Neural progenitor cell (in vitro differentiated cells): ENCODE data around the gene METTL25B. TPM values are rescaled to one million over a fixed set of nuclear protein-coding genes. Genes with fewer than 3 reads are reported as not detected.

Experiments used
- DNase-seq: peaks from one replicate; pipeline ENCODE4 v3.0.0-alpha.2; 2016; ENCODE audit warnings: low spot score
- H2AFZ ChIP-seq: fragments of 200-600 bp; sonication (generic); replicated peaks from 2 replicates; pipeline ENCODE4 v1.6.1; 2016; ENCODE audit warnings: antibody characterized with exemption
- H3F3A ChIP-seq: fragments of 200-600 bp; sonication (generic); 2 replicates; pipeline ENCODE4 v1.6.1; 2016; ENCODE audit warnings: antibody characterized with exemption, low read depth
- H3K27ac ChIP-seq: fragments of 200-600 bp; sonication (generic); 2 replicates; pipeline ENCODE4 v1.5.1; 2016; ENCODE audit warnings: mild to moderate bottlenecking
- H3K27me3 ChIP-seq: fragments of 200-600 bp; sonication (generic); 2 replicates; pipeline ENCODE4 v1.6.1; 2016; ENCODE audit warnings: mild to moderate bottlenecking, moderate library complexity
- H3K36me3 ChIP-seq: fragments of 200-600 bp; sonication (generic); 2 replicates; pipeline ENCODE4 v1.5.1; 2016
- H3K4me1 ChIP-seq: fragments of 200-600 bp; sonication (generic); 2 replicates; pipeline ENCODE4 v1.6.1; 2016; ENCODE audit warnings: mixed run types
- H3K4me2 ChIP-seq: fragments of 200-600 bp; sonication (generic); 2 replicates; pipeline ENCODE4 v1.6.1; 2016
- H3K4me3 ChIP-seq: fragments of 200-600 bp; sonication (generic); 2 replicates; pipeline ENCODE4 v1.5.1; 2016
- H3K79me2 ChIP-seq: fragments of 200-600 bp; sonication (generic); 2 replicates; pipeline ENCODE4 v1.6.1; 2016; ENCODE audit warnings: low read depth
- H3K9ac ChIP-seq: fragments of 200-600 bp; sonication (generic); 2 replicates; pipeline ENCODE4 v1.6.1; 2016
- H3K9me3 ChIP-seq: fragments of 200-600 bp; sonication (generic); 2 replicates; pipeline ENCODE4 v1.5.1; 2016; ENCODE audit warnings: low read depth
- H4K20me1 ChIP-seq: fragments of 200-600 bp; sonication (generic); 2 replicates; pipeline ENCODE4 v1.6.1; 2016; ENCODE audit warnings: low read depth
- H3K27ac Mint-ChIP-seq: 3 replicates; pipeline ENCODE4 v1.8.0; 2021; ENCODE audit warnings: mixed read lengths
- H3K27me3 Mint-ChIP-seq: 2 replicates; pipeline ENCODE4 v1.8.0; 2022; ENCODE audit warnings: low read depth, mild to moderate bottlenecking, inconsistent platforms, moderate library complexity, mixed read lengths; ENCODE audit not compliant: insufficient read depth
- H3K36me3 Mint-ChIP-seq: 3 replicates; pipeline ENCODE4 v1.8.0; 2021; ENCODE audit warnings: mixed read lengths
- H3K4me1 Mint-ChIP-seq: 3 replicates; pipeline ENCODE4 v1.8.0; 2021; ENCODE audit warnings: mixed read lengths
- H3K4me3 Mint-ChIP-seq: 3 replicates; pipeline ENCODE4 v1.8.0; 2021; ENCODE audit warnings: mild to moderate bottlenecking, moderate library complexity, mixed read lengths
- H3K9me3 Mint-ChIP-seq: 3 replicates; pipeline ENCODE4 v1.8.0; 2020; ENCODE audit warnings: mixed read lengths
- CTCF ChIP-seq: fragments of 200-600 bp; sonication (generic); IDR thresholded peaks from 2 replicates; pipeline ENCODE4 v1.5.1; 2017; ENCODE audit warnings: antibody characterized with exemption, mild to moderate bottlenecking
- EZH2 ChIP-seq: fragments of 200-600 bp; sonication (generic); IDR thresholded peaks from 2 replicates; pipeline ENCODE4 v1.6.1; 2017; ENCODE audit warnings: antibody characterized with exemption, mild to moderate bottlenecking, moderate library complexity
- EZH2phosphoT487 ChIP-seq: fragments of 200-600 bp; sonication (generic); IDR thresholded peaks from 2 replicates; pipeline ENCODE4 v1.6.1; 2017; ENCODE audit warnings: antibody characterized with exemption
- total RNA-seq: library from RNA; depleted of rRNA; stranded (reverse); fragments of >200 nt; gene quantifications from 2 replicates; pipeline ENCODE4 v1.2.3, GENCODE V29; 2015; ENCODE audit warnings: low replicate concordance

METTL25B gene
- total RNA-seq, 1 donor from 2014 or later, result 21.4 TPM

DNA sequence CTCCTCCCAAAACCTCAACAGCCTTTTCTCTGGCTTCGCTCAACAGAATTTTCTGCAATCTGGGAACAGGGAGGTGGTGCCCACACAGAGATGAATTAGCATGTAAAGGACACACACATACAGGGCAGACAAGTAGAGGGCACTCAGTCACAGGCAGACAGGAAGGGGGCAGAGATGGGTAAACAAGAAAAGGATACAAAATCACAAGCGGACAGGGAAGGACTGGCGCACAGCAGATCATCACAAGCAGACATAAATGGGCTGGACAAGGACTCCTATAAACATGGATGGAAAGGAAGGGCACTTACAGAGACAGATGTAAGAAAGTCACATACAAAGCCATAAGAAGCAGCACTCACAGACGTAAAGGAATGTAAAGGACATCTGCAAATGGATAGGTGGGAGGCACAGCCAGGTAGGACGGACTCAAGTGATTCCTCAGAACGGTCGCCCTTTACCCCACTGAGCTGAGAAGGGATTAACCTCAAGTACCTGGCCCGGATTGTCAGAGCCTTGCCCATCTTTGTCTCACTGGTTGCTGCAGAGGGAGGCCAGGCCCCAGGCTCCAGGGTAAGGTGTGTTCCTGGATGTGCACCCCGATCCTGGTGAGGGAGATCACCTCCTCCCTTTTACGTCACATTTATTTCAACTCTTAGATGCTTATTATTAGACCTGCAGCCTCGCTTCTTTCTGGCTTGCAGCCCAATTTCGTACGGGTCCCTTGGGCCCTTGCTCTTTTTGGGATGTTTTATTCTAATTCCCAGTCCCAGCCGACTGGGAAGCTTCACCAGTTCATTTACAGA lies 38.2 kb downstream of the METTL25B start:
- Histone ChIP-seq H3K27me3 (no peaks in the 10 kb centered on the region), H3K4me1 (peaks cover 26% of the 10 kb centered on the region), H3K27ac (no peak overlapping the region), H3K4me3 (peak overlapping the region; percentile 66), H3K36me3 (no peaks in the 10 kb centered on the region), H3K4me2 (peak overlapping the region; percentile 92), H2AFZ (peak overlapping the region; percentile 53), H3K79me2 (peaks cover 51% of the 10 kb centered on the region), H4K20me1 (peaks cover 35% of the 10 kb centered on the region), H3K9me3 (no peaks in the 10 kb centered on the region), H3K9ac (peak overlapping the region; percentile 78), H3F3A (peaks cover 9% of the 10 kb centered on the region)
- H3K4me3 Mint-ChIP-seq, result no peak overlapping the region
- TF ChIP-seq EZH2, result no peak
- no peak for TF ChIP-seq EZH2phosphoT487
- no peak for TF ChIP-seq CTCF
- H3K27me3 Mint-ChIP-seq, result no peaks in the 10 kb centered on the region
- no peaks in the 10 kb centered on the region for H3K9me3 Mint-ChIP-seq
- no peak overlapping the region for H3K27ac Mint-ChIP-seq
- peaks cover 29% of the 10 kb centered on the region for H3K4me1 Mint-ChIP-seq
- DNase-seq, result peak; percentile 39
- peaks cover 11% of the 10 kb centered on the region for H3K36me3 Mint-ChIP-seq

DNA sequence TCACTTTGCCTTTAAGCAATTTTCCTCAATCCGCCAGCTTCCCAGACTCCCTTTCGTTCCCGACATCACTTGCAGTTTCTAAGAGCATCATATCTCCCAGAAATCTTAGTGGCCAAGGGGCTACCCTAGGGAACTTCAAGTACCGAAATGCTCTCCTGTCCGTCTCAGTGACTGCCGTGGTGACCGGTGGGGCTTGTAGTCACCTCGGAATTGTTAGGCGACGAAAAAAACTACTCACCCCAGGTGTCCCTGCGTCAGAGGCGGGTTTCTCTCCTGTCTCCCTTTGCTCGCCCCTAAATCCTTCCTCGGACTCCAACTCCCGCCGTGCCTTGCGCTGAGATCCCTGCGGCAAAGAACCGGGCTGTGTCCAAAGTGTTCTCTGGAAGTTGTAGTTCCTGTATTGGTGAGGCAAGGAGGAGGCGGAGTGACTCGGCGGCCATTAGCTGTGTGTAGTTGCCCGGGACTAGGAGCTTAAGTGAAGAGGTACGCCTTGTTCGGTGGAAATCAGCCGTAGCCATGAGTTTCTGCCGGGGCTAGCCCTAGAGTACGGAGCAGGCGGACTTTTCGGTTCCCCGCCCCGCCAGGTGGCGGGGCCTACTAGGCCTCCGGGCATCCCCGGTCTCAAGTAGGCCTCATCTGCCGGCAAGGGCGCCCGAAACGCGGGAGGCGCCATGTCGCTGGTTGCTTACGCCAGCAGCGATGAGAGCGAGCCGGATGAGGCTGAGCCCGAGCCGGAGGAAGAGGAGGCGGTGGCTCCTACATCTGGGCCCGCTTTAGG lies 39.0 kb downstream of the METTL25B start, which contains the start of gene PRCC:
Gene PRCC, plus strand, starts transcription at position 435 of the 778 bp plus-strand sequence. Its CDS starts 237 bp downstream, at position 672.
- DNase-seq, result peak; percentile 99
- Histone ChIP-seq H3K4me1 (peaks cover 26% of the 10 kb centered on the region), H3F3A (peaks cover 9% of the 10 kb centered on the region), H3K4me2 (peak within 1 kb of the TSS; percentile 100), H2AFZ (peak within 1 kb of the TSS; percentile 53), H3K9me3 (no peaks in the 10 kb centered on the region), H3K36me3 (no peaks in the 10 kb centered on the region), H3K27ac (peak within 1 kb of the TSS; percentile 67), H4K20me1 (peaks cover 43% of the 10 kb centered on the region), H3K9ac (peak within 1 kb of the TSS; percentile 90), H3K4me3 (peak within 1 kb of the TSS; percentile 86), H3K79me2 (peaks cover 59% of the 10 kb centered on the region), H3K27me3 (no peaks in the 10 kb centered on the region)
- Mint-ChIP-seq H3K4me3 (no peak within 1 kb of the TSS), H3K9me3 (no peaks in the 10 kb centered on the region), H3K36me3 (peaks cover 11% of the 10 kb centered on the region), H3K4me1 (peaks cover 29% of the 10 kb centered on the region), H3K27ac (no peak within 1 kb of the TSS), H3K27me3 (no peaks in the 10 kb centered on the region)
- TF ChIP-seq EZH2phosphoT487 (no peak), CTCF (peak; percentile 16), EZH2 (peak; percentile 42)

DNA sequence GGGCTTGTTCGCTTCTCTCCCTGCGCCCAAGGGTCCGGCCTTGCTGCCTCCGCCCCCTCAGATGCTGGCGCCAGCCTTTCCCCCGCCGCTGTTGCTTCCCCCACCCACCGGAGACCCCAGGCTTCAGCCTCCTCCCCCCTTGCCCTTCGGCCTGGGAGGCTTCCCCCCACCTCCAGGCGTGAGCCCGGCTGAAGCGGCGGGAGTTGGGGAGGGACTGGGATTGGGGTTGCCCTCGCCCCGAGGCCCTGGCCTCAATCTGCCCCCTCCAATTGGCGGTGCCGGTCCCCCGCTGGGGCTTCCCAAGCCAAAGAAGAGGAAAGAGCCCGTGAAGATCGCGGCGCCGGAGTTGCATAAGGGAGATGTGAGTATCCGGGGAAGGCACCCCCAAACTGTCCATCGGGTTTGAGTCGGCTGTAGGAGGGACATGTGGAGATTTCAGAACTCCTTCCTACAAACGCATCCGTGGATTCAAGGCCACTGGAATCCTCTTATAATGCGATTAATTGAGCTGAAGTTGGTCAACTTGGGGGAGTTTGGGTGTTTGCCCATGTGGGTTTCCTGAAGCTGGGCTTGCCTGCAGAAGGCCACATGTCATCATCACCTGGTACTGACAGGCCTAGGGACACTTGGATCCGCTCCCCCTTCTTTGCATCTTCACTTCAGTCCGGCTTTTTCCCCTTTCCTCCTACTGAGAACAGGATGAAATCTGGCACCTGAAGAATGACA lies 39.8 kb downstream of the METTL25B start:
- Histone ChIP-seq H3K4me2 (peak overlapping the region; percentile 100), H3K36me3 (no peaks in the 10 kb centered on the region), H2AFZ (no peak overlapping the region), H3K4me1 (peaks cover 26% of the 10 kb centered on the region), H3K4me3 (peak overlapping the region; percentile 86), H3K27me3 (no peaks in the 10 kb centered on the region), H3K9ac (peak overlapping the region; percentile 90), H3F3A (peaks cover 9% of the 10 kb centered on the region), H3K27ac (peak overlapping the region; percentile 67), H4K20me1 (peaks cover 50% of the 10 kb centered on the region), H3K79me2 (peaks cover 66% of the 10 kb centered on the region), H3K9me3 (no peaks in the 10 kb centered on the region)
- no peaks in the 10 kb centered on the region for H3K27me3 Mint-ChIP-seq
- DNase-seq, result peak; percentile 80
- peaks cover 34% of the 10 kb centered on the region for H3K4me1 Mint-ChIP-seq
- H3K9me3 Mint-ChIP-seq, result no peaks in the 10 kb centered on the region
- H3K36me3 Mint-ChIP-seq, result peaks cover 15% of the 10 kb centered on the region
- H3K27ac Mint-ChIP-seq, result peak overlapping the region; percentile 8
- TF ChIP-seq CTCF (no peak), EZH2phosphoT487 (no peak), EZH2 (no peak)
- no peak overlapping the region for H3K4me3 Mint-ChIP-seq
